Activated B cell treated with CpG ODN at 0.5 μM for 24 hours (primary cell): Measurements from ENCODE around the gene PELI3. TPM values are rescaled to one million over a fixed set of nuclear protein-coding genes. Genes with fewer than 3 reads are reported as not detected.

ENCODE experiments used
- ATAC-seq: fragments of 200-7000 bp; cut with Tn5 transposase; one replicate; pipeline ENCODE4 v1.10.0; 2021; ENCODE audit warnings: low read depth, mild to moderate bottlenecking, moderate library complexity
- CTCF ChIA-PET: fragments of 350-600 bp; sonication (Branson Sonifier 250); formaldehyde crosslinking; loops from one replicate; lab custom pipeline; 2021; ENCODE audit warnings: antibody characterized with exemption; lab: Charles Lee
- POLR2A ChIA-PET: fragments of 350-600 bp; sonication (Branson Sonifier 250); formaldehyde crosslinking; loops from one replicate; lab custom pipeline; 2021; ENCODE audit warnings: antibody characterized with exemption; lab: Charles Lee
- DNase-seq: peaks from one replicate; pipeline ENCODE4 v3.0.0; 2022
- H3K27ac Mint-ChIP-seq: one replicate; pipeline ENCODE4 v1.8.0; 2020; ENCODE audit warnings: mixed read lengths
- H3K27me3 Mint-ChIP-seq: one replicate; pipeline ENCODE4 v1.8.0; 2021; ENCODE audit warnings: mixed read lengths
- H3K36me3 Mint-ChIP-seq: one replicate; pipeline ENCODE4 v1.8.0; 2021; ENCODE audit warnings: low read depth, mixed read lengths
- H3K4me1 Mint-ChIP-seq: one replicate; pipeline ENCODE4 v1.8.0; 2021; ENCODE audit warnings: mixed read lengths
- H3K4me3 Mint-ChIP-seq: one replicate; pipeline ENCODE4 v1.8.0; 2020; ENCODE audit warnings: mild to moderate bottlenecking, mixed read lengths
- H3K9me3 Mint-ChIP-seq: one replicate; pipeline ENCODE4 v1.8.0; 2020; ENCODE audit warnings: mixed read lengths
- intact Hi-C: fragments of 100-400 bp; cut with micrococcal nuclease; formaldehyde crosslinking; loops from one replicate; pipeline ENCODE4 v1.15.1; 2024
- total RNA-seq: library from RNA; stranded (reverse); gene quantifications from 2 replicates; pipeline ENCODE4 v1.2.3, GENCODE V29; 2022
- TF ChIP-seq, protein P1 (sequence below): fragments of 200-600 bp; IDR thresholded peaks from one replicate; pipeline ENCODE4 v1.8.0; 2022; ENCODE audit warnings: antibody characterized with exemption, mild to moderate bottlenecking

Gene PELI3
- total RNA-seq, 1 donor from 2014 or later = 8.5 TPM

DNA sequence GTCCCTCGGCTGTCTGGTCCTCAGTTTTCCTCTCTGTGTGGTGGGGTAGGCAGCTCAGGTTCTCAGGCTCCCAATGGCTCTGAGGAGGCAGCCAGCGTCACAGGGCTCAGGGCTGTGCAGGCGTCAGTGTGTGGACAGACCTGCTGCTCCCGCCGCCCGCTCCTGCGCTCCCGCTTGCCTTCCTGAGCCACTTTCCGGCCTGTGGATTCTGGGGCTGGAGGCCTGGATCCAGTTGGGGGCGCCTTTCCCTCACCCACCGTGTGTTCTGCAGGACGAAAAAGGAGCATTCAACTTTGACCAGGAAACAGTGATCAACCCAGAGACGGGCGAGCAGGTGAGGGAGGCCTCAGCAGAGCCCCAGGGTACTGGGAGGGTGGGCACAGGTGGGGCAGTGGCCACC, 28.2 kb downstream of the PELI3 start:
- no peaks in the 10 kb centered on the region for H3K9me3 Mint-ChIP-seq
- H3K4me3 Mint-ChIP-seq = no peak overlapping the region
- ChIA-PET CTCF (no interaction called here), POLR2A (no interaction called here)
- no peaks in the 10 kb centered on the region for H3K4me1 Mint-ChIP-seq
- H3K27ac Mint-ChIP-seq = no peak overlapping the region
- peaks cover 57% of the 10 kb centered on the region for H3K36me3 Mint-ChIP-seq
- ATAC-seq = no peak
- intact Hi-C loops = no loop called here
- TF ChIP-seq, protein P1, sequence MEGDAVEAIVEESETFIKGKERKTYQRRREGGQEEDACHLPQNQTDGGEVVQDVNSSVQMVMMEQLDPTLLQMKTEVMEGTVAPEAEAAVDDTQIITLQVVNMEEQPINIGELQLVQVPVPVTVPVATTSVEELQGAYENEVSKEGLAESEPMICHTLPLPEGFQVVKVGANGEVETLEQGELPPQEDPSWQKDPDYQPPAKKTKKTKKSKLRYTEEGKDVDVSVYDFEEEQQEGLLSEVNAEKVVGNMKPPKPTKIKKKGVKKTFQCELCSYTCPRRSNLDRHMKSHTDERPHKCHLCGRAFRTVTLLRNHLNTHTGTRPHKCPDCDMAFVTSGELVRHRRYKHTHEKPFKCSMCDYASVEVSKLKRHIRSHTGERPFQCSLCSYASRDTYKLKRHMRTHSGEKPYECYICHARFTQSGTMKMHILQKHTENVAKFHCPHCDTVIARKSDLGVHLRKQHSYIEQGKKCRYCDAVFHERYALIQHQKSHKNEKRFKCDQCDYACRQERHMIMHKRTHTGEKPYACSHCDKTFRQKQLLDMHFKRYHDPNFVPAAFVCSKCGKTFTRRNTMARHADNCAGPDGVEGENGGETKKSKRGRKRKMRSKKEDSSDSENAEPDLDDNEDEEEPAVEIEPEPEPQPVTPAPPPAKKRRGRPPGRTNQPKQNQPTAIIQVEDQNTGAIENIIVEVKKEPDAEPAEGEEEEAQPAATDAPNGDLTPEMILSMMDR = no peak
- no peak for DNase-seq
- H3K27me3 Mint-ChIP-seq = no peaks in the 10 kb centered on the region

DNA sequence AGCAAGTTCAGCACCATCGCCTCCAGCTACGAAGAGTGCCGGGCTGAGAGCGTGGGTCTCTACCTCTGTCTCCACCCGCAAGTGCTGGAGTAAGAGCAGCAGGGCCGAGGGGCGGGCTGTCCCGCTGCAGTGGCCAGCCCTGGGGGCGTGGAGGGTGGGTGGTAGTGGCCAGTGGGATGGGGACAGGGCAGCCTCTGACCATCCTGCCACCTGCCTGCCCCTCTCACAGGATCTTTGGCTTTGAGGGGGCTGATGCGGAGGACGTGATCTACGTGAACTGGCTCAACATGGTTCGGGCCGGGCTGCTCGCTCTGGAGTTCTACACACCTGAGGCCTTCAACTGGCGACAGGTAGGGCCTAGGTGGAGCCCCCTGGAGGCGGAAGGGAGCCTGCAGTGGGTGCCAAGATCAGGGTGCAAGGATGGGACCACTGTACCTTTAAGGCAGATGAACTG, 28.7 kb downstream of the PELI3 start:
- TF ChIP-seq, protein P1 = no peak
- Mint-ChIP-seq H3K9me3 (no peaks in the 10 kb centered on the region), H3K27ac (no peak overlapping the region), H3K4me3 (no peak overlapping the region), H3K4me1 (no peaks in the 10 kb centered on the region), H3K36me3 (peaks cover 53% of the 10 kb centered on the region), H3K27me3 (no peaks in the 10 kb centered on the region)
- POLR2A ChIA-PET = no interaction called here
- intact Hi-C loops = no loop called here
- no peak for DNase-seq
- CTCF ChIA-PET = no interaction called here
- no peak for ATAC-seq

DNA sequence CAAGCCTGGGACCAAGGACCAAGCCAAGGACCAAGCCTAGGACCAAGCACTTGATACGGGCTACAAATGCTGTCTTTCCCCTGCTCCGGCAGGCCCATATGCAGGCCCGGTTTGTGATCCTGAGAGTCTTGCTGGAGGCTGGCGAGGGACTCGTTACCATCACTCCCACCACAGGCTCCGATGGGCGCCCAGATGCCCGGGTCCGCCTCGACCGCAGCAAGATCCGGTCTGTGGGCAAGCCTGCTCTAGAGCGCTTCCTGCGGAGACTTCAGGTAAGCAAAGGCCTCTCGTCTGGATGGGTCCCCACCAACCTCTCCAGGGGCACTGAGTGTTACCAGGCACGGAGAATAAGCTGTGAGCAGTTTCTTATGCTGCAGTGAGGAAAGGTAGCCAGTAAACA, 30.5 kb downstream of the PELI3 start:
- no peaks in the 10 kb centered on the region for H3K27me3 Mint-ChIP-seq
- TF ChIP-seq, protein P1 = no peak
- no peak overlapping the region for H3K27ac Mint-ChIP-seq
- no peaks in the 10 kb centered on the region for H3K9me3 Mint-ChIP-seq
- intact Hi-C loops = no loop called here
- no peaks in the 10 kb centered on the region for H3K4me1 Mint-ChIP-seq
- peaks cover 52% of the 10 kb centered on the region for H3K36me3 Mint-ChIP-seq
- ChIA-PET CTCF (no interaction called here), POLR2A (no interaction called here)
- H3K4me3 Mint-ChIP-seq = no peak overlapping the region
- ATAC-seq (no peak), DNase-seq (no peak)

DNA sequence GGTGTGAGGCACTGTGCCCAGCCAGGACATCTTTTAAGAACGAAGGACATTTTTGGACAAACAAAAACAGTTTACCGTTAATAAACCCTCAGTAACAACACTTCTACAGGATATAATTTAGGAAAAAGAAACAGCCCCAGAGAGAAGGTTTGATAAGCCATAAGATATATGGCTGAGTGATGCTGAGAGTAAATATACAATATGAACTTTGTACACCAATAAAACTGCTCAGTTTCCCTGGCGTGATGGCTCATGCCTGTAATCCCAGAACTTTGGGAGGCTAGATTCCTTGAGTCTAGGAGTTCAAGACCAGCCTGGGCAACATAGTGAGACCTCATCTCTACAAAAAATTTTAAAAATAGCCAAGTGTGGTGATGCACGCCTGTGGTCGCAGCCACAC, 31.8 kb downstream of the PELI3 start:
- POLR2A ChIA-PET = no interaction called here
- H3K27me3 Mint-ChIP-seq = no peaks in the 10 kb centered on the region
- TF ChIP-seq, protein P1 = no peak
- no peak overlapping the region for H3K4me3 Mint-ChIP-seq
- CTCF ChIA-PET = no interaction called here
- no peak overlapping the region for H3K27ac Mint-ChIP-seq
- H3K4me1 Mint-ChIP-seq = no peaks in the 10 kb centered on the region
- peaks cover 48% of the 10 kb centered on the region for H3K36me3 Mint-ChIP-seq
- ATAC-seq (no peak), DNase-seq (no peak)
- no peaks in the 10 kb centered on the region for H3K9me3 Mint-ChIP-seq
- intact Hi-C loops = no loop called here

DNA sequence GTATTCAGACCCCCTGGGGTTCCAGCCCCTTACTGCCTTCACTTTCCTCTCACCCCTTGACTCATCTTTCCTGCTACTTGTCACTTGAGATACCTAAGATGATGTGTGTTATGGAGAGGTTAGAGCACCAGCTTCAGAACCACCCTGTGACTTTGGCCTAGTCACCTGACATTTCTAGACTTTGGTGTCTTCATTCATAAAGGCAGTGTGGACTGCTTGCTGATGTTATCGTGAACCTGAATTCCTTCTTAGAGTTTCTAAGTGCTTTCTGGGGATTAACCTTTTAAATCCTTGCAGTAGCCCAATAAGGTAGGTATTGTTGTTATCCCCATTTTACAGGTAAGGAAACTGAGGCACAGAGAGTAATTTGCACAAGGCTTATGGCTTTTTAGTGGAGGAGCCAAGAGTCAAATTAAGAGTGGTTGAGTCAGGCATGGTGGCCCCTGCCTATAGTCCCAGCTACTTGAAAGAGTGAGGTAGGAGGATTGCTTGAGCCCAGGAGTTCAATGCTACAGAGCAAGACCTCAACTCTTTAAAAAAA, 38.6 kb downstream of the PELI3 start:
- CTCF ChIA-PET = no interaction called here
- Mint-ChIP-seq H3K36me3 (peaks cover 38% of the 10 kb centered on the region), H3K9me3 (no peaks in the 10 kb centered on the region), H3K27me3 (no peaks in the 10 kb centered on the region), H3K4me3 (no peak overlapping the region), H3K27ac (no peak overlapping the region), H3K4me1 (peaks cover 3% of the 10 kb centered on the region)
- intact Hi-C loops = no loop called here
- TF ChIP-seq, protein P1 = no peak
- POLR2A ChIA-PET = no interaction called here
- ATAC-seq (no peak), DNase-seq (no peak)
